ES-I3 (cell line): ENCODE measurements around the gene INPP5K.
"Not testable (repeated sequence)": the region's sequence is repeated elsewhere in the genome, so short reads cannot be mapped to it uniquely, and the experiment has no call there.

ENCODE experiments used
- H3K36me3 ChIP-seq: 2 replicates; pipeline ENCODE4 v1.6.1; 2013; ENCODE audit warnings: mild to moderate bottlenecking, low read length, control low read depth, moderate library complexity; ENCODE audit not compliant: insufficient read depth
- H3K4me1 ChIP-seq: 2 replicates; pipeline ENCODE4 v1.6.1; 2013; ENCODE audit warnings: mild to moderate bottlenecking, control low read depth, low read length; ENCODE audit not compliant: insufficient read depth
- H3K9ac ChIP-seq: 2 replicates; pipeline ENCODE4 v1.6.1; 2013; ENCODE audit warnings: low read depth, mild to moderate bottlenecking, low read length, moderate library complexity
- H3K9me3 ChIP-seq: 2 replicates; pipeline ENCODE4 v1.6.1; 2013; ENCODE audit warnings: mild to moderate bottlenecking, low read length, moderate library complexity; ENCODE audit not compliant: control insufficient read depth, insufficient read depth

INPP5K gene

DNA sequence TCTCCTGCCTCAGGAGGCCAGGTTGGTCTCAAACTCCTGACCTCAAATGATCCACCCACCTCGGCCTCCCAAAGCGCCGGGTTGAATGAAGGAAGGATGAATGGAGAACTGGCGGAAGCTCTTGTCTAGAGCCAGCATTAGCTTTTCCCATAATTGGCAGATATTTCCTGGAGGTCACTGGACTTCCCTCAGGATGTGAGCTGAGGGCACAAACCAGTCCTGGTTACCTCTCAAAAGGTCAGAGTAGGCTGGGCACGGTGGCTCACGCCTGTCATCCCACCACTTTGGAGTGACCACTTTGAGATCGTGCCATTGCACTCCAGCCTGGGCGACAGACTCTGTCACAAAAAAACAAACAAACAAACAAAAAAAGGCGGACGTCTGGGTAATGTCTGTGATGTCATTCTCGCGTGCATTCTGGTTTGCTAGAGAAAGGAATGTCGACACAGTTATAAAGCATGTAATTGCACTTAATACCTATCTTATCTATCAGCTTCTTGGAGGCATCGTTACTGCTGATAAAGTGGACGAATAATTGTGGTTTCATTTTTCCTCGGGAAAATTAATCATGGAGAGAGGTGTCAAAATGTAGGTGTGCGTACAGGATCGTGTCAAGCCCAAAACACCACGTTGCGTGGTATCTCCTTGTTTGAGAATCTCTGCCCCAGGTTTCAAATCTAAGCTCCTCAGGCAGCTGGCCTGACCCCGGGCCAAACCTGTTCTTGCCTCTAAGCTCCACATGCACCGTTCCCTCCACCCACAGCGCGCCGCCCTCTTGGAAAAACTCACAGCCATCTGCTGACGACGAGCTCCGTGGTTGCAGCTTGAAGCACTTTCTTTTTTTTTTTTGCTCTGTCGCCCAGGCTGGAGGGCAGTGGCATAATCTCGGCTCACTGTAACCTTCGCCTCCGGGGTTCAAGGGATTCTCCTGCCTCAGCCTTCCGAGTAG is 54.0 kb downstream of the INPP5K start:
- peaks cover 4% of the 10 kb centered on the region; the same call in 1 of the 2 replicates for H3K36me3 ChIP-seq
- no peaks in the 10 kb centered on the region for H3K9me3 ChIP-seq
- H3K4me1 ChIP-seq, result no peaks in the 10 kb centered on the region
- no peak overlapping the region for H3K9ac ChIP-seq

DNA sequence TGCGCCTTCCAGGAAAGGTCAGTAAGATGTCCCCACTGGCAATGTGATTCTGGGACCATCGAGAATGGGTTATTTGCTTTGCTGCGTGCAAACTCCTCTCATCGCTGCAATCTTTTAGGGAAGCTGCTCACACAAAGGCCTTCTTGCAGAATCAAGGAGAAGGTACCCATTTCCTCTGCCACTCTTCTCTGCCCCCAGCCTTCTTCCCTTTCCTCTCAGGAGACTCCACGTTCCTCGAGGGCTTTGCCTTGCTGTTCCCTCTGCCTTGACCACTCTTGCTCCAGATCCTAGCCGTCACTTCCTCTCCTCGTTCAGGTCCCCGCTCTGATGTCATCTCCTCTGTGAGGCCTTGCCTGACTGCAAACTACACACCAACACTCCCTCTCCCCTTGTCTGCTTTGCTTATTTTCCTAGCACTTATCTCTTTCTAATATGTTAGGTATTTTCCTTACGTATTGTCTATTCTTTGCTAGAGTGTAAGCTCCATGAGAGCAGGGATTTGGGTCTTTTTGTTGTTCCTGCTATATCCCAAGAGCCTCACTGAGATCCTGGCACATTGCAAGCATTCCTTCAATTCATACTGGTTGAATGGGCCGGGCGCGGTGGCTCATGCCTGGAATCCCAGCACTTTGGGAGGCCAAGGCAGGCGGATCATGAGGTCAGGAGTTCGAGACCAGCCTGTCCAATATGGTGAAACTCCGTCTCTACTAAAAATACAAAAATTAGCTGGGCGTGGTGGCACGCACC is 55.0 kb downstream of the INPP5K start:
- Histone ChIP-seq H3K4me1 (no peaks in the 10 kb centered on the region), H3K9ac (no peak overlapping the region), H3K36me3 (peaks cover 4% of the 10 kb centered on the region; the same call in 1 of the 2 replicates), H3K9me3 (no peaks in the 10 kb centered on the region)

DNA sequence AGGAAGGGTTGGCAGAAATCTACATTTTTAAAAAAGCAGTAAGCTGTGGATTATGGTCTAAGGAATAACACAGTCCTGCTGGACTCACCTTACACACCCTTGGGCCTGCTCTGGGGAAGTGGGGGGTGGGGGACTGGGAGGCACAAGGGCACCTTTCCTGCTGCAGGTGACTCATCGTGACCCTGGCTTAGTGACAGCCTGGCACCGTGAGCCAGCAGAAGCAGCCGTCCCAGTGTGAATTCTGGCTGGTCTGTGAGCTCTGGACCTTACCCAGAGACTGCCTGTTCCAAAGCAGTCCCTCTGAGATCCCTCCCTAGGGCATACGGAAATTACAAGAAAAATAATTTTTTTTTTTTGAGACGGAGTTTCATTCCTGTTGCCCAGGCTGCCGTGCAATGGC is 56.2 kb downstream of the INPP5K start:
- no peaks in the 10 kb centered on the region for H3K9me3 ChIP-seq
- peaks cover 4% of the 10 kb centered on the region; the same call in 1 of the 2 replicates for H3K36me3 ChIP-seq
- H3K4me1 ChIP-seq, result no peaks in the 10 kb centered on the region
- no peak overlapping the region for H3K9ac ChIP-seq

DNA sequence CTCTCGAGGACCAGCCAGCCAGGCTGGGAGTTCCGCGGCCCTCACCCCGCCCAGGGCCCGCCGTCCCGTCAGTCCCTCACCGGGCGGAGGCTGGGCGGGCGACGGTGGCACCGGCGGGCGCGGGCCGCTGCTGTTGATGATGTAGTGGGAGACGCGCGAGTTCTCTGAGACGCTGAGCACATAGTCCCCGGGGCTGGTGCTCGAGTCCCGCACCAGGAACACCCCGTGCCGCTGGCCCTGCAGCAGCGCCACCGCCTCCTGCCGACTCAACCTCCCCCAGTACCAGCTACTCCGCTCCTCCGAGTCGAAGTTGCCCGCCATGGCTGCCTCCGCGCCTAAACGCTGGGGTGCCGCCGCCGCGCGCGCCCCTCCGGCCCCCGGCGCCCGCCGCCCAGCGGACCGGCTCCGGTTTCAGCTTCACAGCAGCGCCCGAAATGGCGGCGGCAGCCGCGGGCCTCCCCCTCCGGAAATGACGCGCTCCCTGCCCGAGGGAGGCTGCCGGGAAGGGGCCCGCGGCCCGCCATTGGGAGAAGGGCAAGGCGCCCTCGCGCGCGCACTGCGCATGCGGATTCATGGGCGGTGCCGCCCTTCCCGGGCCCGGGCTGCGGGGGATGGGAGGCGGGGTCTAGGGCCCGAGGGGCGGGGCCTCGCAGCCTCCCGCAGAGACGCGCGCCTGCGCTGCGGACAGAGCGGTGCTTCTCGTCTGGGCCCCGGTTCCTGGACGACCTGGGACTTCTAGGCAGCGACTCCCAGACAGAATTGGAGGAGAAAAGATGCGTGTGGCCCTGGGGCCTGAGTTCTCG is 60.4 kb downstream of the INPP5K start, which contains the start of gene CRK:
CRK (minus strand) TSS at position 436 of the 803 bp plus-strand sequence; CDS start at position 321, 115 bp downstream.
- no peaks in the 10 kb centered on the region; the same call in 1 of the 2 replicates for H3K4me1 ChIP-seq
- H3K36me3 ChIP-seq, result no peaks in the 10 kb centered on the region; the same call in 1 of the 2 replicates
- H3K9ac ChIP-seq, result peak within 1 kb of the TSS; percentile 98
- H3K9me3 ChIP-seq, result no peaks in the 10 kb centered on the region

DNA sequence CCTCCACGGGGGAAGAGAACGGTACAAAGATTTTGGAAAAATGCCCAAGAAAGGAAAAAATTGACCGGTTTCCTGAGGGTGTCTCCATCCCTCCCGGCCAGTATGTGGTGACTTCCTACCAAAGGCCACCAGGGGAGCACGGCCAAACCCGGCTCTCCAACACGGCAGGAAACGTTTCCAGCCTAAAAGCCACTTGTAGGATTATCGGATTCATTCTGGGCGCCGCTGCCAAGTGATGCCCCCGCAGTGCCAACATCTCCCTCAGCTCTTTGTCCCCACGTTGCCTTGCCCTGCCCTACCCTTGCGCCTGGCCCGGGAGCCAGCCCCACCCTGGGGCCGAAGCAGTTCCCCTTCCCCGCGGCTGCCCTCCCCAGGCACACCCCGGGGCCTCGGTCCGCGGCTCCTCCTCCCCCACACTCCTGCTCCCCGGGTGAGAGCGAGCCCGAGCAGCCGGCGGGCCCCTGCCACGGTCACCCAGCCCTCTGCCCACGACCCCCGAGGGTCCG is 61.1 kb downstream of the INPP5K start:
- no peaks in the 10 kb centered on the region for H3K9me3 ChIP-seq
- no peaks in the 10 kb centered on the region; the same call in 1 of the 2 replicates for H3K4me1 ChIP-seq
- no peaks in the 10 kb centered on the region; the same call in 1 of the 2 replicates for H3K36me3 ChIP-seq
- H3K9ac ChIP-seq, result peak overlapping the region; percentile 98

DNA sequence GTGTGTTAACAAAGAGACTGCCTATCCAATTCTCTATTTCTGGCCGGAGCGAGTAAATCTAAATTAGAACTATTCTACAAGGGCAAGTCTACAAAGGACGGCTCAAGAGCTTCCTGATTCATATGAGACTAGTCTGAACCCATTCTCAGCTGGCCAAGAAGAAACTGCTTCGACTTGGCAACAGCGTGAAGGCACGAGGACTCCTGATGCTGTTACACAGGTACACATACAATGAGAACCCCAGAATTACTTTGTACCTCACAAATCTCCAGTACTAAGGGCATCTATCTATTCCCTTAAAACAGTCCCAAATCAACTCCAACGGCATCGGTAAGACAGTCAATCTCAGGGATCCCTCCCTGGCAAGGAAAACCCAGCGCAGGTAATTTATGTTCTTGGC is 61.9 kb downstream of the INPP5K start:
- H3K36me3 ChIP-seq, result no peaks in the 10 kb centered on the region; the same call in 1 of the 2 replicates
- H3K4me1 ChIP-seq, result no peaks in the 10 kb centered on the region; the same call in 1 of the 2 replicates
- H3K9me3 ChIP-seq, result no peaks in the 10 kb centered on the region
- peak overlapping the region; percentile 98 for H3K9ac ChIP-seq

DNA sequence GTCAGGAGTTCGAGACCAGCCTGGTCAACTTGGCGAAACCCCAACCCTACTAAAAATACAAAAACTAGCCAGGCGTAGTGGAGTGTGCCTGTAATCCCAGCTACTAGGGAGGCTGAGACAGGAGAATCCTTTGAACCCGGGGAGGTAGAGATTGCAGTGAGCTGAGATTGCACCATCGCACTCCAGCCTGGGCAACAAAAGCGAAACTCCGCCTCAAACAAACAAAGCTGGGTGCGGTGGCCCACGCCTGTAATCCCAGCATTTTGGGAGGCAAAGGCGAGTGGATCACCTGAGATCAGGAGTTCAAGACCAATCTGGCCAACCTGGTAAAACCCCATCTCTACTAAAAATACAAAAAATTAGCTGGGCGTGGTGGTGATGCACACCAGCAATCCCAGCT is 62.7 kb downstream of the INPP5K start:
- not testable (repeated sequence) for H3K4me1 ChIP-seq, H3K36me3 ChIP-seq, H3K9me3 ChIP-seq, H3K9ac ChIP-seq

DNA sequence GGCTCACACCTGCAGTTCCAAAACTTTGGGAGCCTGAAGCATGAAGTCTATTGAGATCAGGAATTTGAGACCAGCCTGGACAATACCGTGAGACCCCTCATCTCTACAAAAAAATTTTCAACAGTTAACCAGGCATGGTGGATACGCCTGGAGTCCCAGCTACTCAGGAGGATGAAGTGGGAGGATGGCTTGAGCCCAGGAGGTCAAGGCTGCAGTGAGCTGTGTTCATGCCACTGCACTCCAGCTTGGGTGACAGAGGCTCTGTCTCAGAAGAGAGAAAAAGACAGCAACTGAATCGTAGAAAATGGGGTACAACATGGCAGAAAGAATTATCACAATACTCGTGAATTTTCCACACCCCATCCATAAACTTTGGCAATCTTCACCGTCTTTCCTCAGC is 63.6 kb downstream of the INPP5K start:
- no peaks in the 10 kb centered on the region; the same call in none of the 2 replicates for H3K36me3 ChIP-seq
- no peak overlapping the region for H3K9ac ChIP-seq
- H3K4me1 ChIP-seq, result no peaks in the 10 kb centered on the region; the same call in 1 of the 2 replicates
- H3K9me3 ChIP-seq, result no peaks in the 10 kb centered on the region

DNA sequence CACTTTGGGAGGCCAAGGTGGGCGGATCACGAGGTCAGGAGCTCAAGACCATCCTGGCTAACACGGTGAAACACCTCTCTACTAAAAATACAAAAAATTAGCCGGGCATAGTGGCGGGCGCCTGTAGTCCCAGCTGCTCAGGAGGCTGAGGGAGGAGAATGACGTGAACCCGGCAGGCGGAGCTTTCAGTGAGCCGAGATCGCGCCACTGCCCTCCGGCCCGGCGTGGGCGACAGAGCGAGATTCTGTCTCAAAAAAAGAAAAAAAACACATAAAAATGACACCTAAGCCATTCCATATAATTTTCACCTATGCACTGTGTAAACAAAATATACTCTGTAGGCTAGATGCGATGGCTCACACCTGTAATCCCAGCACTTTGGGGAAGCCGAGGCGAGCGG is 66.2 kb downstream of the INPP5K start:
- not testable (repeated sequence) for H3K36me3 ChIP-seq, H3K9me3 ChIP-seq, H3K4me1 ChIP-seq, H3K9ac ChIP-seq

DNA sequence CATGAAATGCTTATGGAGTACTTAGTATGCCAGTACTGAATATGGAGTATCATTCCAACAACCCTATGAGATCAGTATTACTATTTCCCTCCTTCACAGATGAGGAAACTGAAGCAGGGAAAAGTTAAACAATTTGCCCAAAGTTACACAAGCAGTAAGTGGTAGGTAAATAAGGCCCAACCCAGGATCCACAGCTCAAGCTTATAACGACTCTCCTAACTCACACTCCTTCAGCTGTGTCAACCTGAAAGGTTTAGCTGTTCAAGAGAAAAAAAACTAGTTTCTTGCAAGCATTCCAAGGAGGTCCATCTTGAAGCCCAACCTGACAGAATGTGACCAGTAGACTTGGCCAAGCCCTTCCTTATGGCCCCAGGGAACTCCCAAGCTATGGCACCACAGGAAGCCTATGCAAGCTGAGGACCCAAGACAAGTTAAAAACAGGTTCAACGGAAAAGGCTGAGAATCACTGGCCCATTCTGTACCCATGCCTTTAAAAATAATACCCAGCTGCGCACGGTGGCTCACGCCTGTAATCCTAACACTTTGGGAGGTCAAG is 66.9 kb downstream of the INPP5K start:
- Histone ChIP-seq H3K4me1 (no peaks in the 10 kb centered on the region; the same call in 1 of the 2 replicates), H3K9me3 (no peaks in the 10 kb centered on the region), H3K36me3 (no peaks in the 10 kb centered on the region; the same call in none of the 2 replicates), H3K9ac (no peak overlapping the region)

DNA sequence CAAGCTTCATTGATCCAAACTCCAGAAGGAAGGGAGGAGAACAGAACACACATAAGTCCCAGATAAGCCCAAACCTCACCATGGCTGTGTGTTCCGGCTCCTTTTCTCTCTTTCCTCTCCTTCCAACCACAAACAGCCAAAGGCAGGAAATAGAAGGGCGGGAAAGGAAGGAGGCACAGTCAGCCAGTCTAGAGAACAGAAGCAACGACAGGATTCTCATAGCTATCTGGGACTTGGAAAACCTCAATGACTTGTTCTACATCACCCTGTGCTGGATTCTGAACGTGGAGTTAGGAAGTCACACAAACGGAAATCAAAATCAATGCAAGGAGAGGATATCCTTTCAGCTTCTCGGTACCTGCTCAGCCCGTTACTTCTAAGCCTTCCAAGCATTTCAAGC is 69.4 kb downstream of the INPP5K start:
- Histone ChIP-seq H3K9ac (no peak overlapping the region), H3K4me1 (no peaks in the 10 kb centered on the region), H3K9me3 (no peaks in the 10 kb centered on the region), H3K36me3 (no peaks in the 10 kb centered on the region; the same call in 1 of the 2 replicates)

DNA sequence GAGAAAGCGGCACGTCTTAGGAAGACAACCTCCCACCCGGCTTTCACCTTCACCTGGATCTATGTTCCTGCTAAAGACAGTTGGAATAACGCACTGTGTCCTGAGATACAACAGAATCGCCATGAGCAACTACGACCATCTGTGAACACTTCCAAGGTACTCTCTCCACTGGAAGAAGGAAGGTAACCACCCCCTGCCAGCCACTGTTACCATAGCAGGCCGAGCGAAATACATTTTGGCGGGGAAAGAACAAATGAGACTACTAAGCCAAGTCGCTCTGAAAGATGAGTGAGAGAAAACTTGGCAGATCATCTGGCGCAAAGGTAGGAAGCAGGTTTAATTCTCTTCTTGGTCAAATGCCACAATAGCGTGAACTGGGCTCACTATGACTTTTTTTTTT is 70.2 kb downstream of the INPP5K start:
- no peaks in the 10 kb centered on the region for H3K9me3 ChIP-seq
- H3K4me1 ChIP-seq, result no peaks in the 10 kb centered on the region
- H3K9ac ChIP-seq, result no peak overlapping the region
- no peaks in the 10 kb centered on the region; the same call in 1 of the 2 replicates for H3K36me3 ChIP-seq

DNA sequence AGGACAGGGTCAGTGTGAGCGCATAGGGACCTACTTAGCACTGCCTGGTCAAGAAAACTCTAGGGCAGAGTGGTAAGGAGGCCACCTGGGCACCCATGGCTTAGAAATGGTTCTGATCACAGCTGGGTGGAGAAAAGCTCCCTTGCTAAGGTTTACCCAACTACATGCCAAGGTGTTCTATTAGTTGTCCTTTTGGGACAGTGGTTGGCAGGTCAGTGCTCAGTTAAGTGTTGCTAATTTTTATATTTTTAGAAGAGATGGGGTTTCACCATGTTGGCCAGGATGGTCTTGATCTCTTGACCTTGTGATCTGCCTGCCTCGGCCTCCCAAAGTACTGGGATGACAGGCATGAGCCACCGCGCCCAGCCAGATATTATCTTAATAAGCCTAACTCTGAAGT is 70.7 kb downstream of the INPP5K start:
- not testable (repeated sequence) for H3K9ac ChIP-seq, H3K9me3 ChIP-seq, H3K36me3 ChIP-seq, H3K4me1 ChIP-seq
